ENCODE results near the gene GPR176.

- TF ChIP-seq CTCF (IDR thresholded peaks at IDR 0.05): no peak
- no peak for TF ChIP-seq POLR2AphosphoS5 (IDR thresholded peaks at IDR 0.05)
- TF ChIP-seq POLR2A (IDR thresholded peaks at IDR 0.05): no peak
- TF ChIP-seq EP300 (IDR thresholded peaks at IDR 0.05): no peak
Measured at GRCh38 chr15:39937696-39938095, 17.6 kb upstream of the GPR176 start.

Measured in sigmoid colon (tissue), 4 donors.